ENCODE data around the gene NPPB. TPM values are rescaled to one million over a fixed set of nuclear protein-coding genes. Genes with fewer than 3 reads are reported as not detected.
A peak's percentile ranks its signal among the peaks of the same experiment; 100 is the strongest.

Gene NPPB
- polyA plus RNA-seq, 1 donor from 2014 or later = not detected

DNA sequence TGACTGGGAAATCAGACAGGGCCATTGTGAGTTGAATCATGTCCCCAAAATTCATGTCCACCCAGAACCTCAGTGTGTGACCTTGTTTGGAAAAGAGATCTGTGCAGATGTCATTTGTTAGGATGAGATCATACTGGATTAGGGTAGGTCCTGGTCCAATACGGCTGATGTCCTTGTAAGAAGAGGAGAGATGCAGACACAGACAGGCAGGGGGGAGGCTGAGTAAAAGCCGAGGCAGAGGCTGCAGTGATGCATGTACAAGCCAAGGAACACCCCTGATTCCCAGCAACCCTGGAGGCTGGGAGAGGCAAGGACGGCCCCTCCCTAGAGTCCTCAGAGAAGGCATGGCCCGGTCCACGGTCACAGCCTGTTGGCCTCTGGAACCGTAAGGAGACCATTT is 15.9 kb upstream of the NPPB start:
- Mint-ChIP-seq H3K27ac (no peak overlapping the region), H3K27me3 (peaks cover 22% of the 10 kb centered on the region), H3K36me3 (no peaks in the 10 kb centered on the region), H3K4me3 (no peak overlapping the region), H3K4me1 (no peaks in the 10 kb centered on the region), H3K9me3 (no peaks in the 10 kb centered on the region)

GRCh38 chr1:11874258-11874562 is 15.5 kb upstream of the NPPB start:
- Mint-ChIP-seq H3K4me3 (no peak overlapping the region), H3K9me3 (no peaks in the 10 kb centered on the region), H3K27me3 (peaks cover 21% of the 10 kb centered on the region), H3K4me1 (no peaks in the 10 kb centered on the region), H3K27ac (peak overlapping the region in 1 of 3 donors; percentile 59), H3K36me3 (no peaks in the 10 kb centered on the region)

GRCh38 chr1:11873395-11874257 is 14.9 kb upstream of the NPPB start:
- Mint-ChIP-seq H3K9me3 (no peaks in the 10 kb centered on the region), H3K4me1 (no peaks in the 10 kb centered on the region), H3K36me3 (no peaks in the 10 kb centered on the region), H3K4me3 (peak overlapping the region in 1 of 4 donors; percentile 17), H3K27me3 (peaks cover 17% of the 10 kb centered on the region), H3K27ac (peak overlapping the region in 1 of 3 donors; percentile 59)

- H3K4me3 Mint-ChIP-seq = no peak overlapping the region
- H3K36me3 Mint-ChIP-seq = no peaks in the 10 kb centered on the region
- H3K27me3 Mint-ChIP-seq = peaks cover 17% of the 10 kb centered on the region
- H3K27ac Mint-ChIP-seq = no peak overlapping the region
- no peaks in the 10 kb centered on the region for H3K9me3 Mint-ChIP-seq
- H3K4me1 Mint-ChIP-seq = no peaks in the 10 kb centered on the region
These were observed 13.8 kb upstream of the NPPB start for GRCh38 chr1:11872545-11872944.

GRCh38 chr1:11869650-11870207 is 11.0 kb upstream of the NPPB start:
- H3K27ac Mint-ChIP-seq = no peak overlapping the region
- no peak overlapping the region for H3K4me3 Mint-ChIP-seq

DNA sequence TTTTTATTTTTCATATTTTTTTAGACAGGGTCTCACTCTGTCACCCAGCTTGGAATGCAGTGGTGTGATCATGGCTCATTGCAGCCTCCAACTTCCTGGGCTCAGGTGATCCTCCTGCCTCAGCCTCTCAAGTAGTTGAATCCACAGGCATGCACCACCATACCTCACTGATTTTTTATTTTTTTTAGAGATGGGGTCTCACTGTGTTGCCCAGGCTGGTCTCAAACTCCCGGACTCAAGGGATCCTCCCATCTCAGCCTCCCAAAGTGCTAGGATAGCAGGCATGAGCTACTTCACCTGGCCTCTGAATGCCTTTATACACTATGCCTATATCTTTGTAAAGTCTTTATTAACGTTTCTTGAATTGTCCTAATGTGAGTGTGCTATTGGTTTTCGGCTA is 10.4 kb upstream of the NPPB start:
- no peaks in the 10 kb centered on the region for H3K9me3 Mint-ChIP-seq
- peaks cover 17% of the 10 kb centered on the region for H3K27me3 Mint-ChIP-seq
- H3K36me3 Mint-ChIP-seq = no peaks in the 10 kb centered on the region
- H3K4me1 Mint-ChIP-seq = no peaks in the 10 kb centered on the region
- H3K27ac Mint-ChIP-seq = no peak overlapping the region
- H3K4me3 Mint-ChIP-seq = no peak overlapping the region

More at GRCh38 chr1:11869650-11870207, 11.0 kb upstream of the NPPB start:
- H3K27me3 Mint-ChIP-seq = peaks cover 17% of the 10 kb centered on the region
- H3K36me3 Mint-ChIP-seq = no peaks in the 10 kb centered on the region
- no peaks in the 10 kb centered on the region for H3K9me3 Mint-ChIP-seq
- H3K4me1 Mint-ChIP-seq = no peaks in the 10 kb centered on the region

GRCh38 chr1:11868331-11868980 is 9.7 kb upstream of the NPPB start:
- Mint-ChIP-seq H3K27ac (no peak overlapping the region), H3K27me3 (peaks cover 14% of the 10 kb centered on the region), H3K4me3 (no peak overlapping the region), H3K36me3 (no peaks in the 10 kb centered on the region), H3K9me3 (no peaks in the 10 kb centered on the region), H3K4me1 (no peaks in the 10 kb centered on the region)

DNA sequence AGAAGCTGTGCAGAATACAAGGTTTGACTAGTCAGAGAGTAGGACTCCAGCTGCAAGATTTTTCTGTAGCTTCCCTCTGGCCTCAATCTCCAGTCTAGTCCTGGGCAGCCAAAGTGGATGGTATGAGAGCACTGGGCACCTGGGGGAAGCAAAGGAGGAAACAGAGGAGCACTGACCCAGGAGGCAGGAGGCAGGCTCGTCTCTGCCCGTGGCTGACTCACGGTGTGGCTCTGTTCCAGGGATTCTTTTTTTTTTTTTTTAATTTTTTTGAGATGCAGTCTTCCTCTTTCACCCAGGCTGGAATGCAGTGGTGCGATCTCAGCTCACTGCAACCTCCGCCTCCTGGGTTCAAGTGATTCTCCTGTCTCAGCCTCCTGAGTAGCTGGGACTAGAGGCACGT is 4.1 kb upstream of the NPPB start:
- H3K27ac Mint-ChIP-seq = peak overlapping the region in 1 of 3 donors; percentile 53
- H3K9me3 Mint-ChIP-seq = no peaks in the 10 kb centered on the region
- peaks cover 35% of the 10 kb centered on the region for H3K27me3 Mint-ChIP-seq
- no peak overlapping the region for H3K4me3 Mint-ChIP-seq
- no peaks in the 10 kb centered on the region for H3K4me1 Mint-ChIP-seq
- H3K36me3 Mint-ChIP-seq = no peaks in the 10 kb centered on the region

GRCh38 chr1:11860587-11860986 is 1.8 kb upstream of the NPPB start:
- no peak overlapping the region for H3K4me3 Mint-ChIP-seq
- H3K4me1 Mint-ChIP-seq = peaks cover 0 to 2% (median 0%) of the 10 kb centered on the region in 3 donors
- H3K36me3 Mint-ChIP-seq = no peaks in the 10 kb centered on the region
- no peak overlapping the region for H3K27ac Mint-ChIP-seq
- H3K27me3 Mint-ChIP-seq = peaks cover 50% of the 10 kb centered on the region
- H3K9me3 Mint-ChIP-seq = no peaks in the 10 kb centered on the region

DNA sequence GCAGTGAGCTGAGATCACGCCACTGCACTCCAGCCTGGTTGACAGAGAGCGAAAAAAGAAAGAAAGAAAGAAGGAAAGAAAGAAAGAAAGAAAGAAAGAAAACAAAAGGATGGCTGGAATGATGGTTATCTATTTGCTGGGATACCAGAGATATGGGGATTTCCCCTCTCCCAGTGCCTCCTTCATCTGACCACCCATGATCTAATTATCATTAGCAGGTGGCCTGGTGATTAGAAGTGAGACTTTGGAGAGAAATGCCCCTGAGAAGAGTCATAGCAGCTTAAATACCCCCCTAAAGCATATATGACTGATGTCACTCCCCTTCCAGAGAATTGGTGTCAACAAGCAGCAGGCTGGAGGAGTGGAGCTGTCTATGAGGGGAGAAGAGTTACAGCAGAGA is 1.3 kb upstream of the NPPB start:
- Mint-ChIP-seq H3K4me1 (peaks cover 0 to 2% (median 0%) of the 10 kb centered on the region in 3 donors), H3K9me3 (no peaks in the 10 kb centered on the region), H3K27ac (peak overlapping the region in 1 of 3 donors; percentile 80), H3K27me3 (peaks cover 49% of the 10 kb centered on the region), H3K4me3 (no peak overlapping the region), H3K36me3 (no peaks in the 10 kb centered on the region)

- H3K27ac Mint-ChIP-seq = no peak overlapping the region
- no peaks in the 10 kb centered on the region for H3K9me3 Mint-ChIP-seq
- H3K4me3 Mint-ChIP-seq = no peak overlapping the region
- no peaks in the 10 kb centered on the region for H3K36me3 Mint-ChIP-seq
- H3K27me3 Mint-ChIP-seq = peaks cover 49% of the 10 kb centered on the region
- H3K4me1 Mint-ChIP-seq = peaks cover 0 to 2% (median 0%) of the 10 kb centered on the region in 3 donors
These were observed 475 bp upstream of the NPPB start for GRCh38 chr1:11858968-11859871.

- peaks cover 53% of the 10 kb centered on the region for H3K27me3 Mint-ChIP-seq
These were observed 587 bp downstream of the NPPB start for GRCh38 chr1:11858158-11858557.

DNA sequence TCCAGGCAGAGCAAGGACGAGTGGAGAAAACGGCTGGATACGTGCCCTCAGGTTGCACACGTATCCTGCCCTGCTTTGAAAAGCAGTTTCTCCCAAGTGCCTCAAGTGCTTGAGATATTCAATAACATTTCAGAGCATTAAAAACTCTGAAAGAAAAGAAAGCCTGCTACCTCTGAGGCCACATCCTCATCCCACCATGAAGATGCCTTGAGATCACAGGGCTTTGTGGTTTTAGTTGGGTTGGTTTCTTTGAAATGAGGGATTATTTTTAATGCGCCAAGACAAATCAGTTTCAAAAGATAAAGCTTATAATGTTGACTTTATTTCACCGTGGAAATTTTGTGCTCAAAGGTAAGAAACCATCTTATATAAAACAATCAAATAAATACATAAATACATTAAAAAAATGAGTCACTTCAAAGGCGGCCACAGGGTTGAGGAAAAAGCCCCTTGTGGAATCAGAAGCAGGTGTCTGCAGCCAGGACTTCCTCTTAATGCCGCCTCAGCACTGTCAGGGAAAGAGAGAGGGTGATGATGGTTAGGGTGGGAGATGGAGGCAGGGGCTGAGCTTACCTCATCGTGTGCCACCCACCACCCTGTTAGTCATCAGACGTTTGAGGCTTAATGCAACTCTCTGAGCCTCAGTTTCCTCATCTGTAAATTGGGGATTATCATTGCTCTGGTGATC is 1.4 kb downstream of the NPPB start:
- H3K4me1 Mint-ChIP-seq = peaks cover 0 to 2% (median 0%) of the 10 kb centered on the region in 3 donors
- H3K36me3 Mint-ChIP-seq = no peaks in the 10 kb centered on the region
- peaks cover 52% of the 10 kb centered on the region for H3K27me3 Mint-ChIP-seq
- H3K4me3 Mint-ChIP-seq = no peak overlapping the region
- H3K9me3 Mint-ChIP-seq = no peaks in the 10 kb centered on the region
- H3K27ac Mint-ChIP-seq = no peak overlapping the region

More at GRCh38 chr1:11858158-11858557, 587 bp downstream of the NPPB start:
- Mint-ChIP-seq H3K27ac (no peak overlapping the region), H3K4me3 (no peak overlapping the region), H3K9me3 (no peaks in the 10 kb centered on the region), H3K36me3 (no peaks in the 10 kb centered on the region), H3K4me1 (peaks cover 0 to 2% (median 0%) of the 10 kb centered on the region in 3 donors)

GRCh38 chr1:11856698-11857097 is 2.0 kb downstream of the NPPB start:
- no peak overlapping the region for H3K4me3 Mint-ChIP-seq
- no peak overlapping the region for H3K27ac Mint-ChIP-seq
- H3K36me3 Mint-ChIP-seq = no peaks in the 10 kb centered on the region
- H3K27me3 Mint-ChIP-seq = peaks cover 50% of the 10 kb centered on the region
- peaks cover 0 to 2% (median 0%) of the 10 kb centered on the region in 3 donors for H3K4me1 Mint-ChIP-seq
- H3K9me3 Mint-ChIP-seq = no peaks in the 10 kb centered on the region

Data from IgD-negative memory B cell (primary cell).